Measurements from ENCODE around the gene PLAGL1.
A peak's percentile ranks its signal among the peaks of the same experiment; 100 is the strongest.
"Not testable (repeated sequence)": the region's sequence is repeated elsewhere in the genome, so short reads cannot be mapped to it uniquely, and the experiment has no call there.

Gene PLAGL1

GRCh38 chr6:143936778-143937667, 71.0 kb downstream of the PLAGL1 start:
- DNase-seq, result peak; percentile 56

GRCh38 chr6:143936347-143936746, 71.7 kb downstream of the PLAGL1 start:
- no peak for DNase-seq

DNA sequence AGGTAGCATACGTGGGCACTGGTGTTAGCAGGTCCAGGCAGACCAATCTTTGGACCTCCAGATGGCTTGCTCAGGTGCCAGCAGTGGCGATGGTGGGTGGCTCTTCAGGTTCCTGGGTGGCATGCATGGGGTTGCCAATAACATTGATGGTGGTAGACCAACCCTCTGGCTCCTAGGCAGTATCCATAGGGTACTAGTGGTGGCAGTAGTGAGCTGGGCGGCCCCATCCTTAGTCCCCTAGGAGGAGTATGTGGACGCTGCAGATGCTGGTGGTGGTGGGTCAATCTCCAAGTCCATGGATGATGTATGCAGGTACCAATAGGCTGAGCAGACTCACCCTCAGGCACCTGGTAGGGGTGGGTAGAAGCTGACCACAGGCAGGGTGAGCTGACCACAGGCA, 73.2 kb downstream of the PLAGL1 start:
- no peak for DNase-seq

DNA sequence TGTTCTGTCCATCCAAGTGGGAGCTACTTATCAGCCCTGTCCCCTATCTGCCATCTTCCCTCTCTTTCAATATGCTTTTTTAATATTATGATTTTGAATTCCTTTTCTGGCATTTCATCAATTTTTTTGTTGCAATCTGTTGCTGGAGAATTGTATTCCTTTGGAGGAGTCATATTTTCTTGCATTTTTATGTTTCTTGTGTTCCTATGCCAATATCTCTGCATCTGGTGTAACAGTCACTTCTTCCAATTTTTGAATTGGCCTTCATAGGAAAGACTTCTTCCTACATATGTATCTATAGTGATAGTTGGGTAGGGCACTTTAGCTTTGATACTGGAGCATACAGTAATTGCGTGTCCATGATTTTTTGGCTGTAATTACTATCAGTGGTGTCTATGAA, 73.7 kb downstream of the PLAGL1 start:
- no peak for DNase-seq

DNA sequence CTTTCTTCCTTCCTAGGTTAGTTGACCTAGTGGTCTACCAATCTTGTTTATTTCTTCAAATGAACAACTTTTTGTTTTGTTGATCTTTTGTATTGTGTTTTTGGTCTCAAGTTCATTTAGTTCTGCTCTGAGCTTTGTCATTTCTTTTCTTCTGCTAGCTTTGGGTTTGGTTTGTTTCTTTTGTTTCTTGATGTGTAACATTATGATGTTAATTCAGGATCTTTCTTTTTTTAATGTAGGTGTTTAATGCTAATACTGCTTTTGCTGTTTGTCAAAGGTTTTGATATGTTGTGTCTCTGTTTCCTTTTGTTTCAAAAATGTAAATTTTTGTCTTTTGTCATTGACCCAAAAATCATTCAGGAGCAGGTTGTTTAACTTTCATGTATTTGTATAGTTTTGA, 78.1 kb downstream of the PLAGL1 start:
- no peak for DNase-seq

- no peak for DNase-seq
Observed at GRCh38 chr6:143928853-143929252, 79.2 kb downstream of the PLAGL1 start.

- not testable (repeated sequence) for DNase-seq
Observed at GRCh38 chr6:143917026-143917425, 91.0 kb downstream of the PLAGL1 start.

- no peak for DNase-seq
Observed at GRCh38 chr6:143912671-143913070, 95.4 kb downstream of the PLAGL1 start.

- no peak for DNase-seq
Observed at GRCh38 chr6:143911028-143911427, 97.0 kb downstream of the PLAGL1 start.

DNA sequence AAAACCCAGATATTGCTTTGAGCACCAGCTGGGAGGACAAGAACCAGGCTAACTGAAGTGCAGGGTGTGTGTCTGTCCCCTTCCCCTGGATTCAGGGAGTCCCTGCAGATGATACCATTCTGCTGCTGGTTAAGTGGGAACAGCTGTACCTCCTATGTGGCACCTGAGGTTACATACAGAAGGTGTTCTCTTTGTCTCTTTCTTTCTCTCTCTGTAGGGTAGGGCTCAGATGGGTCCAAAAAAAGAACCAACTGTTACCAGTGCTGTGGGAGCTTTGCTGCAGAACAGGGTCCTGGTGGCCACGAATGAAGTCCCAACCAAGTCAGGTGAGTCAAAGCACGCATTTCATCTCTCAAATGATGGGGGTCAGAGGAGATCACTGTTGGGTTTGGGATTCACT, 105.2 kb downstream of the PLAGL1 start:
- no peak for DNase-seq

- DNase-seq, result no peak
Observed at GRCh38 chr6:143901885-143902750, 105.9 kb downstream of the PLAGL1 start.

DNA sequence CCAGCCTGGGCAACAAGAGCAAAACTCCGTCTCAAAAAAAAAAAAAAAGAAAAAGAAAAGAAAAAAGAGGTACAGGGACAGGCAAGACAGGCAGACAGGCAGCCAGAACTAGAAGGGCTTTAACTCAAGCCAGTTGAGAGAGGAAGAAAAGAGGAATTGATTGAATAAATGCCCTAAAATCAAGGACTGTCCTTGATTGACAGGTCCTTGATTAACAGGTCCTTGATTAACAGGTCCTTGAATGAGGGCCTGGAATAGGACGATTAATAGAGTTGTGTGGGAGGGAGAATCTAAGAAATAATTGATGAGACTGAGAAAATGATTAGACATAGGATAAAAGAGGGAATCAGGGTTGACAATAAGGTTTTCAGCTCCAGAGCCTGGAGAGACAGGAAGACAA, 107.7 kb downstream of the PLAGL1 start:
- no peak for DNase-seq

DNA sequence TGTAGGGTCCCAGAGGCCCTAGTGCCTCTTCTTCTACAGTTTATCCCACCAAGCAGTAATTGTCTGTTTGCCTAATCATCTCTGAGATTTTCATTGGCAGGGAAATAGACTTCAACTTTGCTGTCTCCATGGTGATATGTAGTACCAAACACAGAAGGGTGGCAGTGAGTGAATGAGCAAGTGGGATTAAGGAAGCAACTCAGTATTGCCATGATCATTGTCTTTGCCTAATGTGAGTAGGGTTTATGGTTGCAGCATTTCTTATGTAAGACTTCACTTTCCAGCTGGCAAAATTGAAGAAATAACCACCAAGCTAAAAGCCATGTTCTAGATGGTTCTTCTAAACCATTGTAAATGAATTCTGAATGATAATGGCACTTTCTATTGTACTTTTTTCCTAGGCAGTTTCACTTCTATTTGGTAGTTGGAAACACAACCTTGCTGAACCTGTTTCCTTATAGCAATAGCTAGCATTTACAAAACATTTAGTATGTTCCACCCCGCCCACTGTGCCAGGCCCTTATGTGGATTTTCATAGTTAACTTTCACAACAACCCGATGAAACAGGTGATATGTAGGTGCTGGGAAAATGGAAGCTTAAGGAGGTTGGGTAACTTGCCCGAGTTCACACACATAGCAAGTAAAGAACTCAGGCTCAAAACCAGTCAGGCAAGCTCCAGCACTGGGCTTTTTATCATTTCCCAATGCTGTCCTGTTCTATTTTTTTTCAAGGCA, 111.8 kb downstream of the PLAGL1 start:
- no peak for DNase-seq

DNA sequence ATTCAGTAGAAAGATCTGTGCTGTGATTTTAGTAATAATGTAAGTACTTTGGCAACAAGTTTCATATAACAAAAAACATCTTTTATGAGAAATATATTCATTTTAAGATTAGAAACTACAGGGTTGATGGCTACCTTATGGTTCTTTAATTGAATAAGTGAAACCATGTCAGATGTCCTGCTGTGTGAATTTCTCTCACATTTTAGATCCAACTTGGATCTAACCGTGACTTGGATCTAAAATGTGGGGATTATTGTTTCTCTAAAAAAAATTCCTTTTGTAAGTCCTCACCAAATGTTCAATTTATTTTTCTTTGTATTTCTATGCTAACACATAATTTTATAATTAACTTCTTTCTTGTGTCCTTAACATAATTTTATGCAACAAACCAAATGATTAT, 113.4 kb downstream of the PLAGL1 start:
- no peak for DNase-seq

All from NCI-H82 (cell line).